Right kidney (tissue), 1 donor: ENCODE results near the gene PGAP3.
"Not testable (repeated sequence)": the region's sequence is repeated elsewhere in the genome, so short reads cannot be mapped to it uniquely, and the experiment has no call there.

Experiments
- DNase-seq: peaks from one replicate; pipeline ENCODE4 v3.0.0-alpha.2; 2016

Gene PGAP3

DNA sequence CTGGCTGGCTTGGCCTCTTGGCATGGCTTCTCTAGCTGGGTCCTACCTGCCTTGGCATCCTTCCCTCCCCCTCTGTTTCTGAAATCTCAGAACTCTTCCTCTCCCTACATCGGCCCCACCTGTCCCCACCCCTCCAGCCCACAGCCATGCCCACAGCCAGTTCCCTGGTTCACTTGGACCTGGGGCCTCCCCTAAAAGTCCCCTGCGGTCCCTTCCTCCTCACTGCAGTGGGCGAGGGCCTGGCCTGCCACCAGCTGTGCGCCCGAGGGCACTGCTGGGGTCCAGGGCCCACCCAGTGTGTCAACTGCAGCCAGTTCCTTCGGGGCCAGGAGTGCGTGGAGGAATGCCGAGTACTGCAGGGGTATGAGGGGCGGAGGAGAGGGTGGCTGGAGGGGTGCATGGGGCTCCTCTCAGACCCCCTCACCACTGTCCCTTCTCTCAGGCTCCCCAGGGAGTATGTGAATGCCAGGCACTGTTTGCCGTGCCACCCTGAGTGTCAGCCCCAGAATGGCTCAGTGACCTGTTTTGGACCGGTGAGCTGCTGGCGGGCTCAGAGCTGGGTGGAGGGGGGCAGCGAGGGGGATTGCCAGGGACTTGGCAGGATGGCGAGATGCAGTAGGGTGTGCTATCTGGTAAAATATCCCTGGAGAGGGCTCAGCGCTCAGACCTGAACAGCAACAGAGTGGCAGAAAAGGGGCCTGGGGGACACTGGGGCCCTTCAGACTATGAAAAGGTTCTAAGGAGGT, 28.4 kb upstream of the PGAP3 start:
- DNase-seq = no peak

- no peak for DNase-seq
These were observed 27.7 kb upstream of the PGAP3 start for GRCh38 chr17:39715375-39716072.

- no peak for DNase-seq
These were observed 26.4 kb upstream of the PGAP3 start for GRCh38 chr17:39714234-39714633.

DNA sequence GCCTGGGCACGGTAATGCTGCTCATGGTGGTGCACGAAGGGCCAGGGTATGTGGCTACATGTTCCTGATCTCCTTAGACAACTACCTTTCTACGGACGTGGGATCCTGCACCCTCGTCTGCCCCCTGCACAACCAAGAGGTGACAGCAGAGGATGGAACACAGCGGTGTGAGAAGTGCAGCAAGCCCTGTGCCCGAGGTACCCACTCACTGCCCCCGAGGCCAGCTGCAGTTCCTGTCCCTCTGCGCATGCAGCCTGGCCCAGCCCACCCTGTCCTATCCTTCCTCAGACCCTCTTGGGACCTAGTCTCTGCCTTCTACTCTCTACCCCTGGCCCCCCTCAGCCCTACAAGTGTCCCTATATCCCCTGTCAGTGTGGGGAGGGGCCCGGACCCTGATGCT, 24.0 kb upstream of the PGAP3 start:
- DNase-seq = no peak

DNA sequence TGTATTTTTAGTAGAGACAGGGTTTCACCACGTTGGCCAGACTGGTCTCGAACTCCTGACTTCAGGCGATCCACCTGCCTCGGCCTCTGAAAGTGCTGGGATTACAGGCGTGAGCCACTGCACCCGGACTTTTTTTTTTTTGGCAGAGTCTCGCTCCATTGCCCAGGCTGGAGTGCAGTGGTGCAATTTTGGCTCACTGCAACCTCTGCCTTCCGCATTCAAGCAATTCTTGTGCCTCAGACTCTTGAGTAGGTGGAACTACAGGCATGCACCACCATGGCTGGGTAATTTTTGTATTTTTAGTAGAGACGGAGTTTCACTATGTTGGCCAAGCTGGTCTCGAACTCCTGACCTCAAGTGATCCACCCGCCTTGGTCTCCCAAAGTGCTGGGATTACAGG, 23.2 kb upstream of the PGAP3 start:
- not testable (repeated sequence) for DNase-seq

- no peak for DNase-seq
These were observed 22.4 kb upstream of the PGAP3 start for GRCh38 chr17:39709998-39710964.

DNA sequence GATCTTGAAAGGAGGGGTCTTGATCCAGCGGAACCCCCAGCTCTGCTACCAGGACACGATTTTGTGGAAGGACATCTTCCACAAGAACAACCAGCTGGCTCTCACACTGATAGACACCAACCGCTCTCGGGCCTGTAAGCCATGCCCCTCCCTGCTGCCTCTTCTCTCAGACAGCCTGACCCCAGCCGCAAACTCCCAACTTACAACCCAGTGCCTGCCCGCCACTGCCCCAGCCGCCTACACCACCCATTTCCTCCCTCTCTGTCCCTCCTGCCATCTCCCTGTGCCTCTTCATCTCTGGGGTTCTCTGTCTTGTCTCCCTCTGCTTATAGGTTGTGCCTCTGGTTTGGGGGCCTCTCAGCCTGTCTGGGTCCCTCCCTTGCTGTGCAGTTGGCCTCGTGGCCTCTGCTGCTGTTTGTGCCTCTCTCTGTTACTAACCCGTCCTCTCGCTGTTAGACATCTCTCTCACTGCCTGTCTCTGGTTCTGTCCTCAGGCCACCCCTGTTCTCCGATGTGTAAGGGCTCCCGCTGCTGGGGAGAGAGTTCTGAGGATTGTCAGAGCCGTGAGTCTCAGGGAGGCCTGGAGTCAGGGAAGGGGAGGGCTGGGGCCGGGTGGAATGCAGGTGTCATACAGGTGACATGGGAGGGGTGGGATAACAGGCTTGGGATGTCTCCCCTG, 21.6 kb upstream of the PGAP3 start:
- no peak for DNase-seq

DNA sequence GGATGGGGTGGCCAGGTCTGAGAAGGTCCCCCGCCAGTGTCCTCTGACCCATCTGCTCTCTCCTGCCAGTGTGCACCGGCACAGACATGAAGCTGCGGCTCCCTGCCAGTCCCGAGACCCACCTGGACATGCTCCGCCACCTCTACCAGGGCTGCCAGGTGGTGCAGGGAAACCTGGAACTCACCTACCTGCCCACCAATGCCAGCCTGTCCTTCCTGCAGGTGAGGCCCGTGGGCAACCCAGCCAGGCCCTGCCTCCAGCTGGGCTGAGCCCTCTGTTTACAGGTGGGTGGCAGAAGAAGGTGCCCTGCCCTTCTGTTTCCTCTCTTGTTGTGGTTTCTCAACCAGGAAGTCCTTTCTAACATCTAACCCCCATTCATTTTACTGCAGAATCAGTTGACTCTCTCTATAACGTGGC, 19.1 kb upstream of the PGAP3 start:
- no peak for DNase-seq

GRCh38 chr17:39706383-39706782, 18.5 kb upstream of the PGAP3 start:
- no peak for DNase-seq

- DNase-seq = no peak
These were observed 18.0 kb upstream of the PGAP3 start for GRCh38 chr17:39705786-39706348.

DNA sequence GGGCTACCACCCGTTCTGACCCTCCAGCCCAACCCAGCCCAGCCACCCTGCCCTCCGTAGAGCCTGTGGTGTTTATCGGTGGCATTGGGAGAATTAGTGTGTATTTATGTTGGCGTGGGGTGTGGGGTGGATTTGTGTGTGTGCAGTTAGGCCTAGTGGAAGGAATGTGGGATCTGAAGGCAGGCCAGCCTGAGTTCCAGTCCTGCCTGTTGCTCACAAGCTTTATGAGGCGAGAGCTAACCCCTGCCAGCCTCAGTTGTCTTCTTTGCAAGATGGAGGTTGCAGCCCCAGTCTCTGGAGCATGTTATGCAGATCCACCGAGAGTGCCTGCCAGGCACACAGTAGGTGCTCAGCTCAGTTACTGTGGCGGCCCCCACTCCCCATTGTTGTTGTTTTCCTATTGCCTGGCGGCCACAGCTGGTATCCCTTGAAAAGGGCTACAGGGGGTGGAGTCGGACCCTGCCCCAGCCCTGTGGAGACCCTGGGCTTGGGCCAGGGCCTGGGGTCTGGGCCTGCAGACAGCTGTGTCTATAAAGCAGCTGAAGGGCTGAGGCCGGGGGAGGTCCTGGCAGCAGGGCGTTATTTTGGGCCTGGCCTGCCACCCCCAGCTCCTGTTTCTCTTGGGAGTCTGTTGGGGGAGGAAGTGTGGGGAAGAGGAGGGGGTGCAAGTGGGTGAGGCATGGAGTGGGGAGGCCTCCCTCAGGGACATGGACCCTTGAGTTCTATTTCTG, 17.1 kb upstream of the PGAP3 start:
- no peak for DNase-seq

DNA sequence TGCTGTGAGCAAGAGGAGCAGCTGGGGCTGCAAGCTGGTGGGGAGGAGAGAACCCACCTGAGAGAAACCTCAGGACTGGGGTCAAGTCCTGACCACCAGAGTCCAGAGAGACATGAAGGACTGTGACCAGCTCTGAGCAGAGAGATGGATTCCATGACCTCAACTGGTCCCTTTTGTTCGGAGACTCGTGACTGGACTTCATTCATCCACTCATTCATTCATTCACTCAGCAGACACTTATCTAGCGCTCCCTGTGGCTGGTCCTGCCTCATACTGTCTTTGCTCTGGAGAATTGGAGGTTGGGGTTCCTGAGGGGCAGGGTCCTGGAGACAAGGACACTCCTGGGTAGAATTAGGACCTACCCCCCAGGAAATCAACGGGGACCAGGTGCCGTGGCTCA, 16.1 kb upstream of the PGAP3 start:
- DNase-seq = no peak

DNA sequence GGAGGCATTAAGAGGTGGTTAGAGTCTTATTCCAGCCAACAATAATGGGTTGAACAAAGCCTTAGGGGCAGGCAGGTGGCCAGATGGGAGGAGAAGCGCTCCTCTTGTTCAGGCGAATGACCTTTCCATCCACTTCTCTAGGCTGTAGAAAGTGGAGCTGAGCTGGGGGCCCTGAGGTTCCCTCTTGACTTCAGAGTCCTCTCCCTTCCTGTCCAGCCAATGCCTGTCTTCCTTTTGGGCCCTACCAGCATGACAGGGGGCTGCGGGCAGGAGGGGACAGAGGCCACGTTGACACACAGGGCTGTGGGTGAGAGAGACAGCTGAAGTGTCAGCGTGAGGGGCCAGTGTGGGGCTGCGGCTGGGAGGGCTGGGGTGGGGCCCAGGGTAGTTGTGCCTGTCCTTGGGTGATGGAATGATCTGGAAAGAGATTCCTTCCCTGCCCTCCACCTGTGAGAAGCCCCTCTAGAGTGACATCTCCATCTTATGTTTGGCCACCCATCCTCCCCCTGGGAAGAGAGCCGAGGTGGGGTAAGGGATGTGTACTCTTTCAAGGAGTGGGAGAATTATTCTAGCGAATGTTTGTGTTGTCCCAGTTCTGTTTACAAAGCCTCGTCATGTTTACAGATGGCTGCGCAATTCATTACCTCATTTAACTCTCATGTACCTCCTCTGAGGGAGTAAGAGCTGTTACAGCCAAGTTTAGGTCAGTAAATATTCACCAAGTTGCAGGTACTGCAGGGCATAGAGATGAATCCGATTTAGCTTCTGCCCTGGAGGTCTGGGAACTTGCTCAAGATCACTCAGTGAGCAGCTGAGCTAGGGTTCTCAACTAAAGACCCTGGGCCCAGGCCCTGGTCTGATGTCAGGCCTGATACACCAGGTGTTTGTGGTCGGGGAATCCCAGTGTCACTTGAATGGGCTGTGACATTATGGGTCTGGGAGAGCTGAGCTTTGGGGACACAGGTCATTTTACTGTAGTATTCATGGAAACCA, 15.3 kb upstream of the PGAP3 start:
- DNase-seq = no peak

DNA sequence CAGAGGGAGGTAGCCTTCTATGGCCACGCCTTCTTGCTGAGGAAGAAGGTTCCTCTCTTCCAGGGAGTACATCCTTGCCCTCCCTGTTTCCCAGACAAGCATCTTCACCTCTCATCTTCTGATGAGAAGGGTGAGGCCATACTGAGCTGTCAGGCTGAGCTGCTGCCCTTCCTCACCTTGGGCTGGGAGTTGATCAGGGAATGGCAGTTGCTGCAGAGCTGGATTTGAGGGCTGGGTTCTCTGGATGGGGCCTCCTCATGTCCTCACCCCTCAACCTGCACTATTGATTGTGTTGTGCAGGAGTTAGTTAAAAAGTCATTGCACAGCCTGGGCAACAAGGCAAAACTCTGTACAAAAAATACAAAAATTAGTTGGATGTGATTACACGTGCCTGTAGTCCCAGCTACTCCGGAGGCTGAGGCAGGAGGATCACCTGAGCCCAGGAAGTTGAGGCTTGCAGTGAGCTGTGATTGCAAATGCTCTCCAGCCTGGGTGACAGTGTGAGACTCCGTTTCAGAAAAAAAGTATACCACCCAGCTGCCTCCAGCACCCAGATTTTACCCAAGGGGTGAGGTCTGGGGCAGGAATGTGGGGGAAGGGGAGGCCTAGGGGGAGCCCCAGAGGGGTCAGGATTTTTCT, 14.0 kb upstream of the PGAP3 start:
- DNase-seq = no peak

- DNase-seq = no peak
These were observed 13.3 kb upstream of the PGAP3 start for GRCh38 chr17:39701012-39701783.

GRCh38 chr17:39700148-39700987, 12.5 kb upstream of the PGAP3 start:
- peak; percentile 85 for DNase-seq

DNA sequence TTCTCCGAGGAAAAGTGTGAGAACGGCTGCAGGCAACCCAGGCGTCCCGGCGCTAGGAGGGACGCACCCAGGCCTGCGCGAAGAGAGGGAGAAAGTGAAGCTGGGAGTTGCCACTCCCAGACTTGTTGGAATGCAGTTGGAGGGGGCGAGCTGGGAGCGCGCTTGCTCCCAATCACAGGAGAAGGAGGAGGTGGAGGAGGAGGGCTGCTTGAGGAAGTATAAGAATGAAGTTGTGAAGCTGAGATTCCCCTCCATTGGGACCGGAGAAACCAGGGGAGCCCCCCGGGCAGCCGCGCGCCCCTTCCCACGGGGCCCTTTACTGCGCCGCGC, 11.9 kb upstream of the PGAP3 start, which contains the start of gene ERBB2:
Gene ERBB2 (plus strand): TSS at position 247 of the 330 bp plus-strand sequence. CDS start 175 bp downstream, outside the sequence.
- peak; percentile 74 for DNase-seq
